ENCODE measurements around the gene GCNT2. TPM values are rescaled to one million over a fixed set of nuclear protein-coding genes. Genes with fewer than 3 reads are reported as not detected.

Gene GCNT2
- total RNA-seq, 1 donor from 2014 or later = 13.2 TPM

DNA sequence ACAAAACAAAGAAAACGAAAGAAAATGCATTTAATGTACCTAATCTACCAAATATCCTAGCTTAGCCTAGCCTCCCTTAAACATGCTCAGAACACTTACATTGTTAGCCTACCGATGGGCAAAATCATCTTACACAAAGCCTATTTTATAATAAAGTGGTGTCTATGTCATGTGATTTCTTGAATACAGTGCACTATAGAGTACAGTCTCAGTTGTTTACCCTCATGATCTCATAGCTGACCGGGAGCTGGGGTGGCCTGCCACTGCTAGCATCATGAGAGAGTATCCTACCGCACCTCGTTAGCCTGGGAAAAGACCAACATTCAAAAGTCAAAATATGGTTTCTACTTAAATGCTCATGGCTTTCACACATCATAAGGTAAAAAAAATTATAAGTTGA, 16.6 kb downstream of the GCNT2 start:
- Mint-ChIP-seq H3K27me3 (ENCODE audit: unreplicated experiment) (peaks cover 2% of the 10 kb centered on the region), H3K27ac (ENCODE audit: unreplicated experiment) (no peak overlapping the region), H3K9me3 (ENCODE audit: unreplicated experiment) (peaks cover 6% of the 10 kb centered on the region), H3K36me3 (ENCODE audit: unreplicated experiment) (no peaks in the 10 kb centered on the region), H3K4me1 (ENCODE audit: low read depth, unreplicated experiment) (no peaks in the 10 kb centered on the region), H3K4me3 (ENCODE audit: unreplicated experiment) (no peak overlapping the region)
- no peak for DNase-seq
- no peak for TF ChIP-seq CTCF (IDR thresholded peaks at IDR 0.05; ENCODE audit: partially characterized antibody, unreplicated experiment)

DNA sequence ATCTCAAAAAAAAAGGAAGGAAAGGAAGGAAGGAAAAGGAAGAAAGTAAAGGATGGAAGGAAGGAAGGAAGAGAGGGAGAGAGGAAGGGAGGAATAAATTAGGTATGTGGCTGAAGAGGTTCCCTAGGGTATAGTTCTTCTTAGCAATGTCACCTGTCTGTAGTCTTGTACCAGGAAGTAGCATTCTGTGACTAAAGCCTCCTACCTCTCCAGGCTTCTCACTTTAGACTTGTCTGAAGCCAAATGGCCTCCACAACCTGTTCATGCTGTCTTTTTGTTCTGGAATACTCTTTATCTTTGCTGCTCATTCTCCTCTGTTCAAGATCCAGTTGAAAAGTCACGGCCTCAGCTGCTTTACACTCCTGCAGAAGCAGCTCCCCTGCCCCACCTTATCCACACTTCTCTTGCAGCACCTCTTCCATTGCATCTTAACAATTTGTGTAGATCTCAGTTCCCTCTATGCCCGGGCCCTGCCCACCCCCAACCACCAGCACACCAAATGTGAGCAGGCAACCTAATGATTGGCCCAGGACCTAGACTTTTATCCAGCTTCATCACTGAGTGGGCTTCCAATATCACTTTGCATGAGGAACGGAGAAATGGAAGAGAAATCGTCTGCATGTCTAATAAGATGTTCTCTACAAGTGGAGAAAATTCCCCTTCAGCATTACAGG, 19.1 kb downstream of the GCNT2 start:
- H3K36me3 Mint-ChIP-seq (ENCODE audit: unreplicated experiment) = no peaks in the 10 kb centered on the region
- no peak for DNase-seq
- no peak overlapping the region for H3K4me3 Mint-ChIP-seq (ENCODE audit: unreplicated experiment)
- peaks cover 5% of the 10 kb centered on the region for H3K9me3 Mint-ChIP-seq (ENCODE audit: unreplicated experiment)
- no peaks in the 10 kb centered on the region for H3K4me1 Mint-ChIP-seq (ENCODE audit: low read depth, unreplicated experiment)
- no peak for TF ChIP-seq CTCF (IDR thresholded peaks at IDR 0.05; ENCODE audit: partially characterized antibody, unreplicated experiment)
- H3K27ac Mint-ChIP-seq (ENCODE audit: unreplicated experiment) = no peak overlapping the region
- peaks cover 2% of the 10 kb centered on the region for H3K27me3 Mint-ChIP-seq (ENCODE audit: unreplicated experiment)

- no peak overlapping the region for H3K4me3 Mint-ChIP-seq (ENCODE audit: unreplicated experiment)
- no peaks in the 10 kb centered on the region for H3K27me3 Mint-ChIP-seq (ENCODE audit: unreplicated experiment)
- TF ChIP-seq CTCF (IDR thresholded peaks at IDR 0.05; ENCODE audit: partially characterized antibody, unreplicated experiment) = no peak
- H3K9me3 Mint-ChIP-seq (ENCODE audit: unreplicated experiment) = peaks cover 2% of the 10 kb centered on the region
- no peaks in the 10 kb centered on the region for H3K4me1 Mint-ChIP-seq (ENCODE audit: low read depth, unreplicated experiment)
- H3K27ac Mint-ChIP-seq (ENCODE audit: unreplicated experiment) = no peak overlapping the region
- DNase-seq = no peak
- no peaks in the 10 kb centered on the region for H3K36me3 Mint-ChIP-seq (ENCODE audit: unreplicated experiment)
These were observed 20.4 kb downstream of the GCNT2 start for GRCh38 chr6:10541591-10541990.

DNA sequence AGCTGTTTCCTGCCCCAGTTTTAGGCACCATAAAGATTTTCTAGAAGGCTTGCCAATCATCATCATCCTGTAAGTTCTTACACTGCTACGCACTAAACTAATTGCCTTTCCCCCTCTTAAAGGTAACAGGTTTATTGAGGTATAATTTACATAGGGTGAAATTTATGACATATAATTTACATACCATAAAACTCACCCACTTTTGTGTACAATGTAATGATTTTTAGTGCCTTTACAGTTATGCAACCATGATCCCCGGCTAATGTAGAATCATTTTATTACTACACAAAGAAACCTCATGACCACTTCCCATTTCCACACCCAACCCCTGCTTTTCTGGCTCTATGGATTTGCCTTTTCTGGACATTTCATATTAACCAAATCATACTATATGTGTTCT, 21.1 kb downstream of the GCNT2 start:
- no peak for TF ChIP-seq CTCF (IDR thresholded peaks at IDR 0.05; ENCODE audit: partially characterized antibody, unreplicated experiment)
- Mint-ChIP-seq H3K27ac (ENCODE audit: unreplicated experiment) (no peak overlapping the region), H3K27me3 (ENCODE audit: unreplicated experiment) (no peaks in the 10 kb centered on the region), H3K4me3 (ENCODE audit: unreplicated experiment) (no peak overlapping the region), H3K36me3 (ENCODE audit: unreplicated experiment) (no peaks in the 10 kb centered on the region), H3K4me1 (ENCODE audit: low read depth, unreplicated experiment) (no peaks in the 10 kb centered on the region), H3K9me3 (ENCODE audit: unreplicated experiment) (peaks cover 2% of the 10 kb centered on the region)
- DNase-seq = no peak

GRCh38 chr6:10543488-10543887, 22.3 kb downstream of the GCNT2 start:
- DNase-seq = no peak
- no peak for TF ChIP-seq CTCF (IDR thresholded peaks at IDR 0.05; ENCODE audit: partially characterized antibody, unreplicated experiment)
- Mint-ChIP-seq H3K27ac (ENCODE audit: unreplicated experiment) (no peak overlapping the region), H3K9me3 (ENCODE audit: unreplicated experiment) (peaks cover 2% of the 10 kb centered on the region), H3K4me1 (ENCODE audit: low read depth, unreplicated experiment) (no peaks in the 10 kb centered on the region), H3K4me3 (ENCODE audit: unreplicated experiment) (no peak overlapping the region), H3K36me3 (ENCODE audit: unreplicated experiment) (no peaks in the 10 kb centered on the region), H3K27me3 (ENCODE audit: unreplicated experiment) (no peaks in the 10 kb centered on the region)

Measured in glutamatergic neuron (in vitro differentiated cells).